Right lobe of liver (tissue), 4 donors: Measurements from ENCODE around the gene HCN4.

Source experiments
- POLR2A ChIP-seq: fragments of 450-650 bp; IDR thresholded peaks from one replicate; pipeline ENCODE4 v1.6.1; 2017; ENCODE audit warnings: antibody characterized with exemption, mild to moderate bottlenecking
- TF ChIP-seq, protein P1 (sequence below), 4 donors: fragments of 200-600 bp in 3 of 4; fragments of 450-650 bp in 1 of 4; IDR thresholded peaks; one replicate each; pipeline versions ENCODE4 v1.5.1 to v1.8.0; 2016 to 2022; ENCODE audit warnings: antibody characterized with exemption in 4 of 4, mild to moderate bottlenecking in 2 of 4
- donor health status: DM: no; HTN: no; CAD: no.
- donor health status: DM: no; HTN: no; CAD: no.
- donor health status: DM: no; HTN: yes; CAD: no.

DNA sequence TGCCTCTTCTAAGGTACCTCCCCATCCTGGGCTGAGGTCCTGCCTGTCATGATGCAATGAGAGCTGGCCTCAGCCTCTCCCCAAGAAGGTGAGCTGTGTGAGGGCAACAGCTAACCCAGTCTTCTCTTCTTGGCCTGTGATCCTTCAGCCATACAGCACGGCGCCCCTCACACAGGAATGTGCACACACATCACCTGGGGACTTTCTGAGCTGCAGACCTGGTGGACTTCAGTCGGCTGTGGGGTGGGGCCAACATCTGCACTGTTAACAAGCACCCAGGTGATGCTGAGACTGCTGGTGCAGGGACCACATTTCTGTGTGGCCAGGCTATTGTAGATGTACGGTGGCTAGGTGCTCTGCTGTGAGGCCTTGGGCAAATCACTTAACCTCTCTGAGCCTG, 14.5 kb downstream of the HCN4 start:
- TF ChIP-seq, protein P1, sequence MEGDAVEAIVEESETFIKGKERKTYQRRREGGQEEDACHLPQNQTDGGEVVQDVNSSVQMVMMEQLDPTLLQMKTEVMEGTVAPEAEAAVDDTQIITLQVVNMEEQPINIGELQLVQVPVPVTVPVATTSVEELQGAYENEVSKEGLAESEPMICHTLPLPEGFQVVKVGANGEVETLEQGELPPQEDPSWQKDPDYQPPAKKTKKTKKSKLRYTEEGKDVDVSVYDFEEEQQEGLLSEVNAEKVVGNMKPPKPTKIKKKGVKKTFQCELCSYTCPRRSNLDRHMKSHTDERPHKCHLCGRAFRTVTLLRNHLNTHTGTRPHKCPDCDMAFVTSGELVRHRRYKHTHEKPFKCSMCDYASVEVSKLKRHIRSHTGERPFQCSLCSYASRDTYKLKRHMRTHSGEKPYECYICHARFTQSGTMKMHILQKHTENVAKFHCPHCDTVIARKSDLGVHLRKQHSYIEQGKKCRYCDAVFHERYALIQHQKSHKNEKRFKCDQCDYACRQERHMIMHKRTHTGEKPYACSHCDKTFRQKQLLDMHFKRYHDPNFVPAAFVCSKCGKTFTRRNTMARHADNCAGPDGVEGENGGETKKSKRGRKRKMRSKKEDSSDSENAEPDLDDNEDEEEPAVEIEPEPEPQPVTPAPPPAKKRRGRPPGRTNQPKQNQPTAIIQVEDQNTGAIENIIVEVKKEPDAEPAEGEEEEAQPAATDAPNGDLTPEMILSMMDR (IDR thresholded peaks at IDR 0.05): no peak
- no peak for TF ChIP-seq POLR2A
